ENCODE data around the gene SPTSSB. TPM values are rescaled to one million over a fixed set of nuclear protein-coding genes. Genes with fewer than 3 reads are reported as not detected.

SPTSSB gene
- total RNA-seq, 1 experiment from 2014 or later = 3.7 TPM

- no peaks in the 10 kb centered on the region for H3K9me3 ChIP-seq (ENCODE audit: control insufficient read depth, insufficient read depth, low read depth, low read length)
- H3K4me1 ChIP-seq (ENCODE audit: control insufficient read depth, insufficient read depth, low read length) = 0 out of 2 replicates have a peak, but pooled peaks cover 6% of the 10 kb centered on the region
- H3K36me3 ChIP-seq (ENCODE audit: control insufficient read depth, insufficient read depth, low read length) = no peaks in the 10 kb centered on the region
- no TSS peak for BruUV-seq (replicated peaks)
- ChIA-PET POLR2A (no interaction called here), CTCF (no interaction called here)
- DNase-seq (ENCODE audit: low read depth, low spot score) (no peak), ATAC-seq (no peak)
- in situ Hi-C loops (cut with HindIII; ENCODE audit: low pct_unique_long_range_greater_than_20kb, low sequenced_read_pairs) (no loop called here), intact Hi-C loops (cut with micrococcal nuclease; ENCODE audit: unreplicated experiment) (no loop called here)
- H3K27me3 ChIP-seq (ENCODE audit: control insufficient read depth, insufficient read depth, low read length) = no peaks in the 10 kb centered on the region
- TF ChIP-seq TCF7L2 (IDR thresholded peaks at IDR 0.05; ENCODE audit: low read depth, low read length) = no peak
- TF ChIP-seq REST (IDR thresholded peaks at IDR 0.05; ENCODE audit: insufficient read depth in 1 of 2, low read depth in 2 of 2, low read length in 1 of 2) = no peak
- no peak for TF ChIP-seq POLR2AphosphoS5 (IDR thresholded peaks at IDR 0.05; ENCODE audit: low read depth, low read length)
- no peak overlapping the region for H3K4me3 ChIP-seq (ENCODE audit: low read depth in 2 of 2, low read length in 2 of 2)
- no peak overlapping the region for H3K27ac ChIP-seq (ENCODE audit: low read length)
Observed at GRCh38 chr3:161405087-161405486, 33.8 kb upstream of the SPTSSB start.

GRCh38 chr3:161403251-161403650, 31.9 kb upstream of the SPTSSB start:
- ATAC-seq = no peak

More at GRCh38 chr3:161403251-161403650, 31.9 kb upstream of the SPTSSB start:
- in situ Hi-C loops (cut with HindIII; ENCODE audit: low pct_unique_long_range_greater_than_20kb, low sequenced_read_pairs) (no loop called here), intact Hi-C loops (cut with micrococcal nuclease; ENCODE audit: unreplicated experiment) (no loop called here)
- no peak for DNase-seq (ENCODE audit: low read depth, low spot score)
- no TSS peak for BruUV-seq (replicated peaks)
- CTCF ChIA-PET = no interaction called here
- no peak for TF ChIP-seq SIN3A (IDR thresholded peaks at IDR 0.05; ENCODE audit: borderline replicate concordance, insufficient read depth, low read depth, low read length)
- no peak for TF ChIP-seq REST (IDR thresholded peaks at IDR 0.05; ENCODE audit: insufficient read depth in 1 of 2, low read depth in 2 of 2, low read length in 1 of 2)
- no peak for TF ChIP-seq TCF7L2 (IDR thresholded peaks at IDR 0.05; ENCODE audit: low read depth, low read length)
- TF ChIP-seq POLR2AphosphoS5 (IDR thresholded peaks at IDR 0.05; ENCODE audit: low read depth, low read length) = no peak
- TF ChIP-seq CTCF (IDR thresholded peaks at IDR 0.05) = no peak
- no peaks in the 10 kb centered on the region for H3K9me3 ChIP-seq (ENCODE audit: control insufficient read depth, insufficient read depth, low read depth, low read length)
- no peak overlapping the region for H3K27ac ChIP-seq (ENCODE audit: low read length)
- no peak overlapping the region for H3K4me3 ChIP-seq (ENCODE audit: low read depth in 2 of 2, low read length in 2 of 2)
- no peaks in the 10 kb centered on the region for H3K36me3 ChIP-seq (ENCODE audit: control insufficient read depth, insufficient read depth, low read length)
- POLR2A ChIA-PET = no interaction called here
- no peaks in the 10 kb centered on the region for H3K4me1 ChIP-seq (ENCODE audit: control insufficient read depth, insufficient read depth, low read length)
- no peaks in the 10 kb centered on the region for H3K27me3 ChIP-seq (ENCODE audit: control insufficient read depth, insufficient read depth, low read length)

Measured in Panc1 (cell line).